GM18951 (cell line): ENCODE measurements around the gene GRM4.

ENCODE experiments used
- POLR2A ChIP-seq: IDR thresholded peaks from 4 replicates; pipeline ENCODE4 v1.6.1; 2011; ENCODE audit warnings: mild to moderate bottlenecking; ENCODE audit not compliant: insufficient read length, insufficient read depth; ENCODE audit errors: extremely low read depth
- in situ Hi-C: fragments of 300-500 bp; cut with MboI; formaldehyde crosslinking; loops from one replicate; pipeline ENCODE4 v1.12.0; 2022; ENCODE audit warnings: low sequenced_read_pairs, mixed read lengths, inconsistent platforms; ENCODE audit not compliant: unreplicated experiment

GRM4 gene

GRCh38 chr6:34102696-34103095, 43.2 kb downstream of the GRM4 start:
- in situ Hi-C loops: no loop called here
- no peak for TF ChIP-seq POLR2A

DNA sequence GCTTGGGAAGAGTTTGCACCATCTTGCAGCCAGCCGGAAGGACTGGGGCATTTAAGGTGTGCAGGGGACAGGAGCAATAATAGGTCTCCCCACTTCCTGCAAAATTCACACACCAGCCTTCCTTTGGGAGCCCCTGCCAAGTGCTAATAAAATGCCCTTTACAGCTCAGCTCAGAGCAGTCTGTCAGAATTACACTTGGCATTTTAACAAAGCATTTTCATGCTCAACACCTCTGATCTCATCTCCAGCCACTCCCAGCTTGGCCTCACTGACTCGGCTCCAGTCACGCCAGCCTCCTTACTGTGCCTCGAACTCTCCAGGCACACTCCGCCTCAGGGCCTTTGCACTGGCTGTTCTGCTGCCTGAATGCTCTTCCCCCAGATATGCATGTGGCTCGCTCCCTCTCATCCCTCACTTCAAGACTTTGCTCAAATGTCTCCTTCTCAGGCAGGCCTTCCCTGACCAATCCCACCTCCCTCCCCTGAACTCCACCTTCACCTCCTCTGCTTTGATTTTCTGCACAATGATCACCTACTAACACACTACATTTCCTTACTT, 43.7 kb downstream of the GRM4 start:
- TF ChIP-seq POLR2A: no peak
- in situ Hi-C loops: no loop called here

- TF ChIP-seq POLR2A: no peak
- in situ Hi-C loops: no loop called here
Observed at GRCh38 chr6:34100788-34101187, 45.1 kb downstream of the GRM4 start.

GRCh38 chr6:34099878-34100277, 46.0 kb downstream of the GRM4 start:
- in situ Hi-C loops: no loop called here
- TF ChIP-seq POLR2A: no peak

- no peak for TF ChIP-seq POLR2A
- in situ Hi-C loops: no loop called here
Observed at GRCh38 chr6:34098045-34098936, 47.6 kb downstream of the GRM4 start.

DNA sequence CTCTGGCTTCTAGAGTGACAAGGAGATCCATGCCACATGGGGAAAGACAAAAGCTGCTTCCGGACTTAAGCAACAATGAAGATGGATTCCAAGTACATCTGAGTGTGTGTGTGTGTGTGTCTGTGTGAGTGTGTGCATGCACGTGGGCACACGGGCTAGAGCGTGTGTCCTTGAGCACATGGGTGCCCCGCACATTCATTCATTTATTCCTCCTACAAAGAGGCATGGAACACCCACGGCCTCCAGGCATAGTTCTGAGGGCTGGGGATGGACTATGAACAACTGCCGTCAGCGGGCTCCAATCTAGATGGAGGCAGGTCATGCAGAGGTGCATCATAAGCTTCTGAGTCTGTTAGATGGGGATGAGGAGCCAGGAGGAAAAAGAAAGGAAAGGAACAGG, 49.1 kb downstream of the GRM4 start:
- TF ChIP-seq POLR2A: no peak
- in situ Hi-C loops: no loop called here

DNA sequence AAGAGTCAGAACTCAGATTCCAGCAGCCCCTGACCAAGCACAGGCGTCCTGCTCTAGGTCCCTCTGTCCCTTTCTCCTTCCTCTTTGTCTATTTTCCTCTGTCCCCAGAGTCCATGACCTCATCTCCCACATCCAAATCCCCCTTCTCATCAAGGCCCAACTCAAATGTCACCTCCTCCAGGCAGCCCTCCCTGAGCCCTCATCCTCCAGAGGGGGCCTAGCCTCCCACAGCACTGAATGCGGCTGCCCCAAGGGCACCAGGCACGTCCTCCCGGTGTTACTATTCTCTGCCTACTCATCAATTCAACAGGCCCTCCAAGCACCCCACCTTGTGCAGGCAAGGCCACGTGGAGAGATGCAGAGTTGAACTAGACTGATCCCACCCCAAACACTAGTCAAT, 49.7 kb downstream of the GRM4 start:
- TF ChIP-seq POLR2A: no peak
- in situ Hi-C loops: no loop called here

GRCh38 chr6:34095741-34096140, 50.1 kb downstream of the GRM4 start:
- in situ Hi-C loops: no loop called here
- TF ChIP-seq POLR2A: no peak

DNA sequence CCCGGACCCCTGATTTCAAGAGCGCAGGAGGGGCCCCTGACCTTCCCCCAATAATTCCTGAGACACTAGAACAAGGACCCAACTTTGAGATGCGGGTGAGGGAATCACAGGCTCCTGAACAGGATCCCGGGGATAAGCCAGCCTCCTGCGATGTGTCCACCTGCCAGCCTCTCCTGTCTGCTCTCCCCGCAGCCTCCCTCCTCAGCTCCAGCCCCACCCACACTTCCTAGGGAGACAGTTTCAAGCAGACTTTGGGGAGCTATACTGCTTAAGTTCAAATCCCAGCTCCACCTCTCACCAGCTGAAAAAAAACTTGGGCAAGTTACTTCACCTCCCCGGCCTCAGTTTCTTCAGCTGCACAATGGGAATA, 50.8 kb downstream of the GRM4 start:
- in situ Hi-C loops: no loop called here
- no peak for TF ChIP-seq POLR2A

GRCh38 chr6:34094474-34095135, 51.3 kb downstream of the GRM4 start:
- no peak for TF ChIP-seq POLR2A
- in situ Hi-C loops: no loop called here

DNA sequence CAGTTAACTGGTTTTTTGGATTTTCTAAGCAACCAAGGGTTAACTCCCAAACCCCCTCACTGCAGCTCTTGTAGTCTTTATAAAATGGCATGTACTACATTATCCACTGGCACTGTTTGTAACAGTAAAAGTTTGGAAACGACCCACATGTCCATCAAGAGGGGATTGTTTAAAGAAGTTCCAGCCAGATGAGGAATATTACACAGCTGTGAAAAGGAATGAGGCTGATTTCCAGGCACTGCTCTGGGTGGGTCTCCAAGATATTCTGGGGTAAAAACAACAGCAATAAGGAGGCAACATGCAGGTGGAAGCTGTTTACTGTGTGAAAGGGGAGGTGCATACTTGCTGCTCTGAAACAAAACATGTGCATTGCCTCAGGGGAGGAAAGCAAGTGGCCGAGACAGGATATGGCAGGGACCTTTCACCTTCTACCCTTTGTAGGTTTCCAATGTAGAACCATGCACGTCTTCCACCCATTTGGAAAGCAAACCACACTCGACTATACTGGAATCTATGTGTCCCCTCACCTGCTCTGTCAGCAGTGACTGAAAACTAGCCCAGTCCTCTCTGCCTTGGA, 51.9 kb downstream of the GRM4 start:
- TF ChIP-seq POLR2A: no peak
- in situ Hi-C loops: no loop called here

- no peak for TF ChIP-seq POLR2A
- in situ Hi-C loops: no loop called here
Observed at GRCh38 chr6:34093206-34093605, 52.7 kb downstream of the GRM4 start.

- in situ Hi-C loops: no loop called here
- TF ChIP-seq POLR2A: no peak
Observed at GRCh38 chr6:34092631-34093030, 53.3 kb downstream of the GRM4 start.
